ENCODE data around the gene FRMD6.

DNA sequence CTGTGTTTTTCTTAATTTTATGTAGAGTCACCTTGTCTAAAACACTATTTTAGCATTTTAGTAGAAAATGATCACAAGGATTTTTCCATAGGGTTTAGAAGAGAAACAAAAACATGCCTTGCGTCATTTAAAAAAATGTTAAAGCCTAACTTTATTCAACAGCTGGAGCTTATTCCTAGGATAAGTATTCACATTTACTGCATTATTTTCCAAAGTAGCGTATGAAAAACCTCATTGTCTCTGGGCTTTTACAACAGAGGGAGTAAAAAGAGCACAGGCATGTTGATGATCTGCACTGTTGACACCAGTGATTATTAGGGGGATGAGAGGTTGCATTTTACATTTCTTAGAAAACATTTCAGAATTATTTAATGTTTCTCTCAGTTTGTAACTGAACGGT is 66.1 kb downstream of the FRMD6 start:
- TF ChIP-seq, protein P1, sequence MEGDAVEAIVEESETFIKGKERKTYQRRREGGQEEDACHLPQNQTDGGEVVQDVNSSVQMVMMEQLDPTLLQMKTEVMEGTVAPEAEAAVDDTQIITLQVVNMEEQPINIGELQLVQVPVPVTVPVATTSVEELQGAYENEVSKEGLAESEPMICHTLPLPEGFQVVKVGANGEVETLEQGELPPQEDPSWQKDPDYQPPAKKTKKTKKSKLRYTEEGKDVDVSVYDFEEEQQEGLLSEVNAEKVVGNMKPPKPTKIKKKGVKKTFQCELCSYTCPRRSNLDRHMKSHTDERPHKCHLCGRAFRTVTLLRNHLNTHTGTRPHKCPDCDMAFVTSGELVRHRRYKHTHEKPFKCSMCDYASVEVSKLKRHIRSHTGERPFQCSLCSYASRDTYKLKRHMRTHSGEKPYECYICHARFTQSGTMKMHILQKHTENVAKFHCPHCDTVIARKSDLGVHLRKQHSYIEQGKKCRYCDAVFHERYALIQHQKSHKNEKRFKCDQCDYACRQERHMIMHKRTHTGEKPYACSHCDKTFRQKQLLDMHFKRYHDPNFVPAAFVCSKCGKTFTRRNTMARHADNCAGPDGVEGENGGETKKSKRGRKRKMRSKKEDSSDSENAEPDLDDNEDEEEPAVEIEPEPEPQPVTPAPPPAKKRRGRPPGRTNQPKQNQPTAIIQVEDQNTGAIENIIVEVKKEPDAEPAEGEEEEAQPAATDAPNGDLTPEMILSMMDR (IDR thresholded peaks at IDR 0.05; ENCODE audit: poor library complexity, severe bottlenecking) = no peak
- TF ChIP-seq EP300 (conservative IDR thresholded peaks at IDR 0.05; ENCODE audit: poor library complexity, severe bottlenecking) = no peak
- TF ChIP-seq RAD21 (conservative IDR thresholded peaks at IDR 0.05) = no peak
- no peak for TF ChIP-seq POLR2AphosphoS5 (IDR thresholded peaks at IDR 0.05)
- TF ChIP-seq SMC3 (conservative IDR thresholded peaks at IDR 0.05; ENCODE audit: poor library complexity) = no peak
- TF ChIP-seq, protein P2, sequence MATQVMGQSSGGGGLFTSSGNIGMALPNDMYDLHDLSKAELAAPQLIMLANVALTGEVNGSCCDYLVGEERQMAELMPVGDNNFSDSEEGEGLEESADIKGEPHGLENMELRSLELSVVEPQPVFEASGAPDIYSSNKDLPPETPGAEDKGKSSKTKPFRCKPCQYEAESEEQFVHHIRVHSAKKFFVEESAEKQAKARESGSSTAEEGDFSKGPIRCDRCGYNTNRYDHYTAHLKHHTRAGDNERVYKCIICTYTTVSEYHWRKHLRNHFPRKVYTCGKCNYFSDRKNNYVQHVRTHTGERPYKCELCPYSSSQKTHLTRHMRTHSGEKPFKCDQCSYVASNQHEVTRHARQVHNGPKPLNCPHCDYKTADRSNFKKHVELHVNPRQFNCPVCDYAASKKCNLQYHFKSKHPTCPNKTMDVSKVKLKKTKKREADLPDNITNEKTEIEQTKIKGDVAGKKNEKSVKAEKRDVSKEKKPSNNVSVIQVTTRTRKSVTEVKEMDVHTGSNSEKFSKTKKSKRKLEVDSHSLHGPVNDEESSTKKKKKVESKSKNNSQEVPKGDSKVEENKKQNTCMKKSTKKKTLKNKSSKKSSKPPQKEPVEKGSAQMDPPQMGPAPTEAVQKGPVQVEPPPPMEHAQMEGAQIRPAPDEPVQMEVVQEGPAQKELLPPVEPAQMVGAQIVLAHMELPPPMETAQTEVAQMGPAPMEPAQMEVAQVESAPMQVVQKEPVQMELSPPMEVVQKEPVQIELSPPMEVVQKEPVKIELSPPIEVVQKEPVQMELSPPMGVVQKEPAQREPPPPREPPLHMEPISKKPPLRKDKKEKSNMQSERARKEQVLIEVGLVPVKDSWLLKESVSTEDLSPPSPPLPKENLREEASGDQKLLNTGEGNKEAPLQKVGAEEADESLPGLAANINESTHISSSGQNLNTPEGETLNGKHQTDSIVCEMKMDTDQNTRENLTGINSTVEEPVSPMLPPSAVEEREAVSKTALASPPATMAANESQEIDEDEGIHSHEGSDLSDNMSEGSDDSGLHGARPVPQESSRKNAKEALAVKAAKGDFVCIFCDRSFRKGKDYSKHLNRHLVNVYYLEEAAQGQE (IDR thresholded peaks at IDR 0.05; ENCODE audit: borderline replicate concordance) = no peak
